ENCODE data around the gene CHCHD1. TPM values are rescaled to one million over a fixed set of nuclear protein-coding genes. Genes with fewer than 3 reads are reported as not detected.
"Not testable (repeated sequence)": the region's sequence is repeated elsewhere in the genome, so short reads cannot be mapped to it uniquely, and the experiment has no call there.

The CHCHD1 gene
- total RNA-seq, 1 donor from 2014 or later: 13.1 TPM

DNA sequence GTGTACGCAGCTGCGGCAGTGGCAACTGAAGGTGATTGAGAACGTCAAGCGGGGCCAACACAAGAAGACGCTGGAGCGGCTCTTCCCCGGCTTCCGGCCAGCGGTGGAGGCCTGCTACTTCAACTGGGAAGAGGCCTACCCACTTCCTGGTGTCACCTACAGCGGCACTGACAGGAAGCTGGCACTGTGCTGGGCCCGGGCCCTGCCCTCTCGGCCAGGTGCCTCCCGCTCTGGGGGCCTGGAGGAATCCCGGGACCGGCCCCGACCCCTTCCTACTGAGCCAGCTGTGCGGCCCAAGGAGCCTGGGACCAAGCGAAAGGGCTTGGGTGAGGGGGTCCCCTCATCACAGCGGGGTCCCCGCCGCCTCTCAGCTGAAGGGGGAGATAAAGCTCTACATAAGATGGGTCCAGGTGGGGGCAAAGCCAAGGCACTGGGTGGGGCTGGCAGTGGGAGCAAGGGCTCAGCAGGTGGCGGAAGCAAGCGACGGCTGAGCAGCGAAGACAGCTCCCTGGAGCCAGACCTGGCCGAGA is 10.1 kb downstream of the CHCHD1 start:
- no peak for DNase-seq (ENCODE audit: low read depth)

DNA sequence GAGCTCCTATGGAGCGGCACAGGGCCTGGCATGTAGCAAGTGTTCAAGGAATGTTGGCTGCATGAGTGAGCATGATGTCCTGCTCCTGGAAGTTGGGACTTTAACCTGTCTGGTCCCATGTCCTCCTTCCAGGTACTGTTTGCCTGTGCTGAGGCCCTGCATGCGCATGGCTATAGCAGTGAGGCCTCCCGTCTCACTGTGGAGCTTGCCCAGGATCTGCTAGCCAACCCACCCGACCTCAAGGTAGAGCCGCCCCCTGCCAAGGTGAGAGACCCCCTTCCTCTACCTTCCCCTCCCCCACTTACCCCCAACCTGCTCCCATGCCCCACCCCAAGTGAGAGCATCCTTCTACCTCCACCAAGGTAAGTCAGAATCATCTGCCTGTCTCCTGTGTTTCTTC is 11.6 kb downstream of the CHCHD1 start:
- no peak for DNase-seq (ENCODE audit: low read depth)

DNA sequence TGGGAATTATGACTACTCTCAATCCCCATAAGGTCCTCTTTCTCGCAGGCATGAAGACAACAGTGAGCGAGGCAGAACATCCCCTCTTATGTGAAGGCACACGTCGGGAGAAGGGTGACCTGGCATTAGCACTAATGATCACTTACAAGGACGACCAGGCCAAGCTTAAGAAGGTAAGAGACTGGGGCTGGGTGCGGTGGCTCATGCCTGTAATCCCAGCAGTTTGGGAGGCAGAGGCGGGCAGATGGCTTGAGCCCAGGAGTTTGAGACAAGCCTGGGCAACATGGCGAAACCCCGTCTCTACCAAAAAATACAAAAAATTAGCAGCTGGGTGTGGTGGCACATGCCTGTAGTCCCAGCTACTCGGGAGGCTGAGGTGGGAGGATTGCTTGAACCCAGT is 13.6 kb downstream of the CHCHD1 start:
- not testable (repeated sequence) for DNase-seq (ENCODE audit: low read depth)

DNA sequence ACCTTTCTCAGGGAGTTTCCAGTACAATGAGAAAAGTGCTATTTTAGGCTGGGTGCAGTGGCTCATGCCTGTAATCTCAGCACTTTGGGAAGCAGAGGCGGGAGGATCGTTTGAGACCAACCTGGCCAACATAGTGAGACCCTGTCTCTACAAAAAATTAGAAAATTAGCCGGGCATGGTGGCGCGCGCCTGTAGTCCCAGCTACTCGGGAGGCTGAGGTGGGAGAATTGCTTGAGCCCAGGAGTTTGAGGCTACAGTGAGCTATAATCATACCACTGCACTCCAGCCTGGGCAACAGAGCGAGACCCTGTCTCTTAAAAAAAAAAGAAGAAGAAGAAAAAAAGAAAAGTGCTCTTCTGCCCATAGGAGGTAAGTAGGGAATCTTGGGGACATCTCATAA is 14.2 kb downstream of the CHCHD1 start:
- DNase-seq (ENCODE audit: low read depth): not testable (repeated sequence)

DNA sequence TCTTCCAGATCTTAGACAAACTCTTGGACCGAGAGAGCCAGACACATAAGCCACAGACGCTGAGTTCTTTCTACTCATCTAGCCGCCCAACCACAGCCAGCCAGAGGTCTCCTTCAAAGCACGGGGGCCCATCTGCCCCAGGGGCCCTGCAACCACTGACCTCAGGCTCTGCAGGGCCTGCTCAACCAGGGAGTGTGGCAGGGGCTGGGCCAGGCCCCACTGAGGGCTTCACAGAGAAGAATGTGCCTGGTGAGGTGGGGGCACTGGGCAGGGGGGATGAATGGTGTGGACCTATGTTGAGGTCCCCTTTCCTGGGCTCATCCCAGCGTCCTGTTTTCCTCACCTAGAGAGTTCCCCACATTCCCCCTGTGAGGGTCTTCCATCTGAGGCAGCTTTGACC is 14.9 kb downstream of the CHCHD1 start:
- no peak for DNase-seq (ENCODE audit: low read depth)

DNA sequence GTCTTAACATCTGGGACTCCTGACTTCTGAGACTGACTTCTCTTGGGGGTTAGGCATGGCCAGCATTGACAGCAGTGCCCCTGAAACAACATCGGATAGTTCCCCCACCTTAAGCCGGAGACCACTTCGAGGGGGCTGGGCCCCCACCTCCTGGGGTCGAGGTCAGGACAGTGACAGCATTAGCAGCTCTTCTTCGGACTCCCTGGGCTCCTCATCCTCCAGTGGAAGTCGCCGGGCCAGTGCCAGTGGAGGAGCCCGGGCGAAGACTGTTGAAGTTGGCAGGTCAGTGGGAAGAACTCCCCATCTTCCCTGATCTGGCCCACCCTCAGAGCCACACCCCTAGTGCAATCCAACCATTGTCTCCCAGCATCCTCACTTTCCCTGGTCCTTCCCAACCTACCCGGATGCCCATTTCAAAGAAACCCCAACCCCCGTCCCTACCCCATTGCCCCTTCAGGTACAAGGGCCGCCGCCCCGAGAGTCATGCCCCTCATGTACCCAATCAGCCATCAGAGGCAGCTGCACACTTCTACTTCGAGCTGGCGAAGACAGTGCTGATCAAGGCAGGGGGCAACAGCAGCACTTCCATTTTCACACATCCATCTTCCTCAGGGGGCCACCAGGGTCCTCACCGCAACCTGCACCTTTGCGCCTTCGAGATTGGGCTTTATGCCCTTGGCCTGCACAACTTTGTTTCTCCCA is 15.6 kb downstream of the CHCHD1 start:
- no peak for DNase-seq (ENCODE audit: low read depth)

DNA sequence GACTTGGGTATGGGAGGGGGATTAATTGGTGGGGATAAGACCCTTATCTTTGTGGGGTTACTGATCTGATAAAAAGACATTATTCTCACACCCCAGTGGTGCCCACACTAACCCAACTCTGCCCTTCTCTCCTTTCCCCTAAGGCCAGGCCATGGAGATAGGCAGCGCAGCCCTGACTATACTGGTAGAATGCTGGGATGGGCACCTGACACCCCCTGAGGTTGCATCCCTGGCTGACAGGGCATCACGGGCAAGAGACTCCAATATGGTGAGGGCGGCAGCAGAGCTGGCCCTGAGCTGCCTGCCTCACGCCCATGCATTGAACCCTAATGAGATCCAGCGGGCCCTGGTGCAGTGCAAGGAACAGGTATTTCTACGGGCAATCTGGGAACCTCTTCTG is 16.2 kb downstream of the CHCHD1 start:
- DNase-seq (ENCODE audit: low read depth): no peak

DNA sequence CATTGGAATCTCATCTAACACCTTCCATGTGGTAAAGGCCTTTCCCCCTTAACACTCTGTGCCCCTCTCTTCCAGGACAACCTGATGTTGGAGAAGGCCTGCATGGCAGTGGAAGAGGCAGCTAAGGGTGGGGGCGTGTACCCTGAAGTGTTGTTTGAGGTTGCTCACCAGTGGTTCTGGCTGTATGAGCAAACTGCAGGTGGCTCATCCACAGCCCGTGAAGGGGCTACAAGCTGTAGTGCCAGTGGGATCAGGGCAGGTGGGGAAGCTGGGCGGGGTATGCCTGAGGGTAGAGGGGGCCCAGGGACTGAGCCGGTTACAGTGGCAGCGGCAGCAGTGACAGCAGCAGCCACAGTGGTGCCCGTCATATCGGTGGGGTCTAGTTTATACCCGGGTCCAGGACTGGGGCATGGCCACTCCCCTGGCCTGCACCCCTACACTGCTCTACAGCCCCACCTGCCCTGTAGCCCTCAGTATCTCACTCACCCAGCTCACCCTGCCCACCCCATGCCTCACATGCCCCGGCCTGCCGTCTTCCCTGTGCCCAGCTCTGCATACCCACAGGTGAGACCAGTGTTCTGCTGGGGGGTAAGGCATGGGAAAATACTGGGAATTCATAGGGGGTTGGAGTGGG is 17.2 kb downstream of the CHCHD1 start:
- no peak for DNase-seq (ENCODE audit: low read depth)

DNA sequence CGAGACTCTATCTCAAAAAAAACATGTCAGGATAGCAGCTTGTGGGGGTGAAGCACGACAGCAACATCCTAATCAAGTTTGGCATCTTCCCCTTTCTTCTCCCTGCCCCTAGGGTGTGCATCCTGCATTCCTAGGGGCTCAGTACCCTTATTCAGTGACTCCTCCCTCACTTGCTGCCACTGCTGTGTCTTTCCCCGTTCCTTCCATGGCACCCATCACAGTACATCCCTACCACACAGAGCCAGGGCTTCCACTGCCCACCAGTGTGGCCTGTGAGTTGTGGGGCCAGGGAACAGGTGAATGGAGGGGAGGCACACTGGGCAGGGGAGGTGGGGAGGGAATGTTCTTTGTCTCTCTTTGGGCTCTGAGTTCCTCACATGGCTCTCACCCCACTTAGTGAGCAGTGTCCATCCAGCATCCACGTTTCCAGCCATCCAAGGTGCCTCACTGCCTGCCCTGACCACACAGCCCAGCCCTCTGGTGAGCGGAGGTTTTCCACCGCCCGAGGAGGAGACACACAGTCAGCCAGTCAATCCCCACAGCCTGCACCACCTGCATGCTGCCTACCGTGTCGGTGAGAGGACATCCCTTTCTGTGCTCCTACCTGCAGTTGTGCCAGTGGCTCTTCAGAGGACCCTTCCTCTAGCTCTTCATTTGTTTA is 18.2 kb downstream of the CHCHD1 start:
- DNase-seq (ENCODE audit: low read depth): no peak

DNA sequence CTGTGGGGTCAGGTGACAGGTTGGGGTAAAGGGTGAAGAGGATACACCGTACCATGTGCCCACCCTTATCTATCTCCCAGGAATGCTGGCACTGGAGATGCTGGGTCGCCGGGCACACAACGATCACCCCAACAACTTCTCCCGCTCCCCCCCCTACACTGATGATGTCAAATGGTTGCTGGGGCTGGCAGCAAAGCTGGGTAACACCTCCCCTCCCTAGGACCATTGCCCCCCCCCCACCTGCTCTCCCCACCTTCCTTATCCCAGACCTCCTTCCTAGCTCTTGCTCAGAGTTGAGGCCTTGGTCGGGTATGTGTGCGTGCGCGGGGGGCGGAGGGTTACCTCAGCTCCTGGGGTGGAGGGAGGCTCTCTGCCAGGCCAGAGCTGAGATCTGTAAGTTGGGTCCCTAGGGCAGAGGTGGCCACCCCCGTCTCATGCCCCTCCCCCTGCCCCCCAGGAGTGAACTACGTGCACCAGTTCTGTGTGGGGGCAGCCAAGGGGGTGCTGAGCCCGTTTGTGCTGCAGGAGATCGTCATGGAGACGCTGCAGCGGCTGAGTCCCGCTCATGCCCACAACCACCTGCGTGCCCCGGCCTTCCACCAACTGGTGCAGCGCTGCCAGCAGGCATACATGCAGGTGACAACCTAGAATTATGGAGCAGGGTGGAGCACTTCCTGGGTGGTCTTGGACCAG is 18.9 kb downstream of the CHCHD1 start:
- no peak for DNase-seq (ENCODE audit: low read depth)

DNA sequence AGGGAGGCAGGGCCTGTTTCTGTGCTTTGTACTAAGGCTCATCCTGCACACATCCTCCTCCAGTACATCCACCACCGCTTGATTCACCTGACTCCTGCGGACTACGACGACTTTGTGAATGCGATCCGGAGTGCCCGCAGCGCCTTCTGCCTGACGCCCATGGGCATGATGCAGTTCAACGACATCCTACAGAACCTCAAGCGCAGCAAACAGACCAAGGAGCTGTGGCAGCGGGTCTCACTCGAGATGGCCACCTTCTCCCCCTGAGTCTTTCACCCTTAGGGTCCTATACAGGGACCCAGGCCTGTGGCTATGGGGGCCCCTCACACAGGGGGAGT is 19.4 kb downstream of the CHCHD1 start:
- DNase-seq (ENCODE audit: low read depth): no peak

DNA sequence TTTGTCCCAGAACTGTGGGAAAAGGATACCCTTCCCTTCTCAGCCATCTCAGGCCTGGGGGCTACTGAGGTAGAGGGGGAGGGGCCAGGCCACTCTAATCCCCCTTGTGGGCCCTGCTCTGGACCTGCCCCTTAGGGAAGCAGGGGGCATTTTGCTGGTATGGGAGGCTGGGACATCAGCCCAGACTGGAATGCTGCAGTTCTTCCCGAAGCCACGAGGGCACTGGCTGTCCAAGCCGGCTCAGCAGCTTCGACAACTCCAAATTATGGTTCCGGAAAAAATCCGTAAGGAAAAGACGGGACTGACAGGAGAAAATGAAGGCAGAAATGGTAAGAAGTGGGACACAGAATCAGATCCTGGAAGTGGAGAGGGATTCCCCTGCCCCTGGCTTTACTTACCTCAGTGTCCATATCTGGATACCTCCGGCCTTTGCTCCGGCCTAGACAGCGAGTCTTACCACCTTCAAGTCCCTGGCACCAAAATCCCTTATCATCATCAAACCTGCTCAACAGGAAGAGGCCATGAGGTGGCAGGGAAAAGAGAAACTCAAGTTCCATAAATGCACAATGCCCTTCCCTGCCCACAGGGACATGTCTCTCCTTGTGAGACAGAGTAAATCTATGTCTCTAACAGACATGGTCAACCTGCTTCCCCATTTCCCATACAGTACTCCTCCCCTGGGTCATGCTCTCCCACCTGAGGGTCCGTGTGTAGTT is 20.6 kb downstream of the CHCHD1 start:
- no peak for DNase-seq (ENCODE audit: low read depth)

DNA sequence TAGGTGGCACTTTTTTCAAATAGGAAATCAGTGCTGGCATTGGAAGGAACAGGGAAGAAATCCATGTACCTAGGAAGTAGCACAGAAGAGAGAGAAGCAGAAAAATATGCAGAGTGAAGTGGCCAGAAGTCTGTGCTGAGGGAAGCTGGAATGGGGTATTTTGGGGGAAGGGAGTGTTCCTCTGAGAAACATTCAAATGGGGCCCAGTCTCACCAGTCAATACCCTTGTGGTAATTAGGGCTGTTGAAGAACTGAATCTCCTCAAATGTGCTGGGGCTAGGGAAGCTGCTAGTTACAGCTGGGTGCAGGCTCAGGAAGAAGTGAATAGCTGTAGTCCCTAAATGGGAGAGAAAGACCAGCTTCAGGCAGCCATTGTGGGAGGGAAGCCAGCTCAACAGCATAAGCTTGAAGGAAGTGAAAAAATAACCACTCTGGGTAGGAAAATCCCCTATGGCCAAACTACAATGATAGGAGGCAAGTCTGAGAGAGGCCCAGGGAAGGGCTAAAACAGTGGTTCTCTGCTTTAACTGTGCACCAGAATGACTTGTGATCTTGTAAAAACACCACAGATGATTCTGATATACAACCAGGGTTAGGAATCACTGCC is 21.9 kb downstream of the CHCHD1 start:
- DNase-seq (ENCODE audit: low read depth): no peak

DNA sequence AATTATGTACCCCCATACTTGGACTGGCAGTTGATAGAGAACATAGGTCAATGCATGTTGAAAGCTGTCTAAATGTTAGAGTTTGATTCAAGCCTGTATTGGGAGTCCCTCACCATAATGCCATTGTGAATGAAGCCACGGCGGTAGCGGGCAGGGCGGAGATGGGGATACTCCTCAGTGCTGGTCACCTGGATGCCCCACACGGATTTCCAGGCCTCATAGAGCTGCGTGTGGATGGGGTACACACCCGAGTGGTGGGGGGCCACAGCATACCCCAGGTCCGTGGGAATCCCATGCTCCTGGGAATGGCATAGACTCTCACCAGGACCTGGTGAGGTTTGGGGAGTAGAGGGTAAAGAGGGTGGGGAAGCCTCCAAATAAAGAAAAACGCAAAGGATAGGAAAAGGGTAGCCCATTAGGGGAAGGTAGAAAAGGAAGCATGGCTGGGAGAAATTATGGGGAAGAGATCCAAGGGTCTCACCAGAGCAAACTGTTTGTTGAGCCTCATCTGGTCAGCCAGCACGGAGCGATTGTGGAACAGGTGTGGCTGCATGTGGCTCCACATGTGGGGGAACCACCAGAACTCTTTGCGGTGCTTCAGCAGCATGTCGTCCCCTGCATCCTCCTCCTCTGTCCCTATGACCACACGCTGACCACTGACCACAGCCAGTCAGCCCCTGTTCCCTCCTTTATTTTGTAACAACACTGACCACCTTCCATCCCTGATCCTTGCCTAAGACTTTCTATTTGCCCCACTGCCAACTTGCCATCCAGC is 24.5 kb downstream of the CHCHD1 start:
- no peak for DNase-seq (ENCODE audit: low read depth)

DNA sequence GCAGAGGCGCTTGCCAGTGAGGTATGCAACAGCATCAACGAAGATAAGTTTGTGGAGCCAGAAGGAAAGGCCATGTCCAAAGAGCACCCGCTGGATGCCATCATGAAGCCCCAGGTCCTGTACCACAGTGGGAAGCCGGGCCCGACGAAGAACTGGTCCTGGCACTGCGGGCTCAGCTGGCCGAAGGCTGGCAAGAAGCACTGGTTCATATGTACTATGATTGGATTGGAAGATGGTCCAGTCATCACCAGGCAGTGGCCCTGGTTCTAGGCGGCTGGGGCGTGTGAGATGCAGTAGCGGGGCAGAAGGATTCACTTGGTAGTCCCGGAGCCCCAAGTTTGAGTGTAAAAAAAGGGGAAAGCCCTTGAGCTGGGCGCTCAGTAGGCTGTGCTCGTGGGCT is 25.6 kb downstream of the CHCHD1 start:
- DNase-seq (ENCODE audit: low read depth): no peak

DNA sequence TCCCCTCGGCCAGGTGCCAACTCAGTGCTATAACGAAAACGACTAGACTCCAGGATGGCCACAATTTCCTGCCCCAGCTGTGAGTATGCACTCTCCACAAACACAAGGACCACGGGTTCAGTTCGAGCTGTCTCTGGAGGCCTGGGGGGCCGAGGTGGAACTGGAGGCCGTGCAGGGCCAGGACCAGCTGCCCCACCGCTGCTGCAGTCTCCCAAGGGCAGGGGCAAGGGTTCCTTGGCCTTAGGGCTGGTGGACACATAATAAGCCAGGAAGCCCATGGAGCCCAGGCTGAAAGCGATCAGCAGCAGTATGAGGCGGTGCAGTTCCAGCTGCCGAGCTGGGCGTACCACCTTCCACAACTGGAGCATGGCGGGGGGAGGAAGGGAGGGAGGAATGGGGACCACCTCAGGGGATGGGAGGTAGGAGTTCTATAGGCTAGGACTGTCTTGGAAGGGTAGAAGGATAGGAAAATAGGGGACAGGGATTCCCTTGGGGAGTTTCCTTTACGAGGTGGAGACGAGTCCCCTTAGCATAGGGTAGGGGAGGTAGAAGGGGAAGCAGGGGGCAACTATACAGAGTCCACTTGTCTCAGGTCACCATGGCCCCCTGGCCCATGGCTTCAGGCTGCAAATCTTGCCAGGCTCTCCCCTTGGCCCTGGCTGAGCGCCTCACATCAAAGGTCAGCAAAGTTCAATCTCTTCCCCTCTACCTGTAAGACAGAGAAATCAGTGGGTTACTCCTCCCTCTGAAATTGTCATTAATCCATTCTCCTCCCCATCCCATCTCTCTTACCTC is 26.4 kb downstream of the CHCHD1 start:
- DNase-seq (ENCODE audit: low read depth): no peak

DNA sequence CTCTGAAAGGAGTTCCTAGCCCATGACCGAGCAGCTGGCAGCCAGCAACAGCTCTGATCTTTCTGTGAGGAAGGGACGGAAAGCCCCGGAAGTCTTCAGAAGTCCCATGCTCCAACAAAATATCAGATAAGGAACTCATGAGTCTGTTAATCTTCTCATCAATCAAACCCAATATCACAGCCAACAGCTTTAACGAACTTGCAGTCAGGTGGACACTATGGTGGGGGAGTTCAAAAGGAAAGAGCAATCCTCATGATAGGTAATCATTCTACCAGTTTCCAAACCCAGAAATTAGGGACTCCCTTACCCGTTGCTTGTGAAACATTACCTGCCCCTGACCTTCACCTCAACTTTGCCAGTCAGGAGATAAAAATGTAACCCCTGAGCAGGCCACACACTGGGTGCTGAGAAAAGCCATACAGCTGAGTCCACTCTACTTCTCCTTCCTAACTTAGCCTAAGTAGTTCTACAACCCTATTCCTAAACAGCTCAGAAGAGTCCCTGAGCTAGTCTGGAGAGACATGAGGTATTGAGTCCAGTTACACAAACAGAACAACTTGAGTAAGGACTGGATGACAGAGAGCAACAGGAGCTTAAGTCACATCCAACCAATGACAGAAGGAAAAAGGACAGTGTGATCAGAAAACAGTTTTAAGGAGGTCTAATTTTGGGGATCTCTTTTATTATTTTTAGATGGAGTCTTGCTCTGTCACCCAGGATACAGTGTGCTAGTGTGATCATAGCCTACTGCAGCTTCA is 27.4 kb downstream of the CHCHD1 start:
- DNase-seq (ENCODE audit: low read depth): no peak

DNA sequence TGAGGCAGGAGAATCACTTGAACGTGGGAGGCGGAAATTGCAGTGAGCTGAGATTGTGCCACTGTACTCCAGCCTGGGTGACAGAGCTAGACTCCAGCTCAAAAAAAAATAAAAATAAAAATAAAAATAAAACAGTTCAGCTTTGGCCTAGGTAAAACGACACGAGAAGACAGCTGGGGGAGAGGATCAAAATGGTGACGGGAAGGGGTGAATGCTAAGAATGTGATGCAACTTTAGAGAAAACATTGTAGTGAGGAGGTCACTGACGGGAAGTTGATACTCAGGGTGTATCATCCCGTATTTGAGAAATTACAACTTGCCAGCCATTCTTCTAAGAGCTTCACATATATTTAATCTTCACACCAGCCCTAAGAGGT is 28.5 kb downstream of the CHCHD1 start:
- DNase-seq (ENCODE audit: low read depth): no peak

Data from renal cortical epithelial cell (primary cell).